Fibroblast of the aortic adventitia (primary cell): ENCODE measurements around the gene GALNT2. TPM values are rescaled to one million over a fixed set of nuclear protein-coding genes. Genes with fewer than 3 reads are reported as not detected.
A peak's percentile ranks its signal among the peaks of the same experiment; 100 is the strongest.

Experiments
- DNase-seq: peaks from one replicate; pipeline ENCODE4 v3.0.0-alpha.2; 2010; ENCODE audit warnings: low read depth
- H3K4me3 ChIP-seq: 2 replicates; pipeline ENCODE4 v1.5.1; 2011; ENCODE audit warnings: low read depth, mild to moderate bottlenecking, control low read depth, low read length, moderate library complexity
- CTCF ChIP-seq: IDR thresholded peaks from 2 replicates; pipeline ENCODE4 v1.5.1; 2011; ENCODE audit warnings: mild to moderate bottlenecking, low read length, control low read depth, inconsistent platforms; ENCODE audit not compliant: insufficient read depth
- total RNA-seq: library from RNA; depleted of rRNA; stranded (reverse); fragments of >200 nt; gene quantifications from 2 replicates; pipeline ENCODE4 v1.2.3, GENCODE V29; 2012; ENCODE audit warnings: low replicate concordance

The GALNT2 gene
- 29.5 and 68.1 TPM in 2 replicates for total RNA-seq

- peak within 1 kb of the TSS; percentile 86 for H3K4me3 ChIP-seq
- DNase-seq, result peak; percentile 63
- TF ChIP-seq CTCF, result no peak
Measured at GRCh38 chr1:230066466-230067404, at the start of gene GALNT2. GALNT2 (plus strand) TSS chr1:230067238; CDS start chr1:230067281, 43 bp downstream.

- no peak overlapping the region for H3K4me3 ChIP-seq
- no peak for TF ChIP-seq CTCF
- no peak for DNase-seq
Measured at GRCh38 chr1:230020451-230020850, 46.6 kb upstream of the GALNT2 start.

- TF ChIP-seq CTCF, result no peak
- no peak for DNase-seq
- H3K4me3 ChIP-seq, result no peak overlapping the region
Measured at GRCh38 chr1:230022666-230023380, 44.2 kb upstream of the GALNT2 start.

- no peak for TF ChIP-seq CTCF
Measured at GRCh38 chr1:230025686-230026085, 41.4 kb upstream of the GALNT2 start.

GRCh38 chr1:230026139-230026538 is 40.9 kb upstream of the GALNT2 start:
- no peak overlapping the region for H3K4me3 ChIP-seq
- TF ChIP-seq CTCF, result no peak
- no peak for DNase-seq

More at GRCh38 chr1:230025686-230026085, 41.4 kb upstream of the GALNT2 start:
- no peak for DNase-seq
- H3K4me3 ChIP-seq, result no peak overlapping the region

GRCh38 chr1:230026572-230026971 is 40.5 kb upstream of the GALNT2 start:
- no peak for TF ChIP-seq CTCF
- no peak overlapping the region for H3K4me3 ChIP-seq
- no peak for DNase-seq
